B cell (primary cell): ENCODE results near the gene UBE2L5. TPM values are rescaled to one million over a fixed set of nuclear protein-coding genes. Genes with fewer than 3 reads are reported as not detected.

Experiments
- ATAC-seq: fragments of 200-7000 bp; cut with Tn5 transposase; one replicate; pipeline ENCODE4 v1.10.0; 2021; ENCODE audit warnings: low read depth, mild to moderate bottlenecking, moderate number of reproducible peaks, moderate library complexity
- CTCF ChIA-PET: fragments of 350-600 bp; sonication (Branson Sonifier 250); formaldehyde crosslinking; loops from one replicate; lab custom pipeline; 2021; ENCODE audit warnings: antibody characterized with exemption, inconsistent platforms; lab: Charles Lee
- POLR2A ChIA-PET: fragments of 350-600 bp; sonication (Branson Sonifier 250); formaldehyde crosslinking; loops from one replicate; lab custom pipeline; 2021; ENCODE audit warnings: antibody characterized with exemption; lab: Charles Lee
- DNase-seq: peaks from one replicate; pipeline ENCODE4 v3.0.0; 2013
- H2AFZ ChIP-seq: 2 replicates; pipeline ENCODE4 v1.6.1; 2012; ENCODE audit warnings: mild to moderate bottlenecking, low read depth, low read length; ENCODE audit not compliant: insufficient read depth, poor library complexity, severe bottlenecking
- H3K27ac ChIP-seq, 2 donors: 1 replicate in 1 of 2; 2 replicates in 1 of 2; pipeline ENCODE4 v1.5.1; 2012 to 2013; ENCODE audit warnings: low read length in 2 of 2, mild to moderate bottlenecking in 2 of 2, moderate library complexity in 1 of 2
- H3K27me3 ChIP-seq, 4 experiments: fragments of 200-600 bp in 1 of 4; sonication (generic) in 1 of 4; replicated peaks in 1 of 4; 1 replicate in 2 of 4; 2 replicates in 2 of 4; pipeline versions ENCODE4 v1.6.1 to v1.7.0; 2013 to 2016; ENCODE audit warnings: low read length in 3 of 4, mild to moderate bottlenecking in 2 of 4, mixed read lengths in 1 of 4, moderate library complexity in 1 of 4; ENCODE audit not compliant: insufficient read depth in 4 of 4, control insufficient read depth in 3 of 4; ENCODE audit errors: control extremely low read depth in 1 of 4
- H3K36me3 ChIP-seq, 2 experiments: replicated peaks in 1 of 2; 1 replicate in 1 of 2; 2 replicates in 1 of 2; pipeline versions ENCODE4 v1.6.1 to v1.7.1; 2013; ENCODE audit warnings: low read length in 1 of 2; ENCODE audit not compliant: insufficient read depth in 2 of 2, control insufficient read depth in 1 of 2; ENCODE audit errors: control extremely low read depth in 1 of 2, extremely low read depth in 1 of 2
- H3K4me1 ChIP-seq, 2 donors: fragments of 200-600 bp in 1 of 2; sonication (generic) in 1 of 2; 1 replicate in 1 of 2; 2 replicates in 1 of 2; pipeline versions ENCODE4 v1.5.1 to v1.6.1; 2013 to 2017; ENCODE audit warnings: low read length in 2 of 2; ENCODE audit not compliant: control insufficient read depth in 2 of 2, insufficient read depth in 2 of 2
- H3K4me2 ChIP-seq: replicated peaks from 2 replicates; pipeline ENCODE3; 2012; ENCODE audit warnings: mild to moderate bottlenecking, low read depth, low read length; ENCODE audit not compliant: poor library complexity, severe bottlenecking
- H3K4me3 ChIP-seq, 5 experiments: fragments of 200-600 bp in 1 of 5; sonication (generic) in 1 of 5; 1 replicate in 3 of 5; 2 replicates in 2 of 5; pipeline versions ENCODE4 v1.5.1 to v1.7.0; 2011 to 2016; ENCODE audit warnings: low read length in 4 of 5, mild to moderate bottlenecking in 4 of 5, low read depth in 2 of 5, control low read depth in 1 of 5, moderate library complexity in 1 of 5; ENCODE audit not compliant: insufficient read depth in 1 of 5; ENCODE audit errors: control extremely low read depth in 1 of 5, extremely low read depth in 1 of 5
- H3K79me2 ChIP-seq: fragments of 200-600 bp; sonication (generic); one replicate; pipeline ENCODE4 v1.6.0; 2016; ENCODE audit warnings: low read length; ENCODE audit not compliant: control insufficient read depth, insufficient read depth
- H3K9ac ChIP-seq: fragments of 200-600 bp; sonication (generic); 2 replicates; pipeline ENCODE4 v1.6.1; 2017; ENCODE audit warnings: mild to moderate bottlenecking, low read length, moderate library complexity
- H3K9me3 ChIP-seq, 3 donors: one replicate each; pipeline versions ENCODE4 v1.6.1 to v1.7.1; 2013; ENCODE audit warnings: low read length in 2 of 3; ENCODE audit not compliant: control insufficient read depth in 2 of 3, insufficient read depth in 1 of 3; ENCODE audit errors: control extremely low read depth in 1 of 3
- H4K20me1 ChIP-seq: 2 replicates; pipeline ENCODE4 v1.6.0; 2012; ENCODE audit warnings: mild to moderate bottlenecking, low read length; ENCODE audit not compliant: insufficient read depth, control insufficient read depth, poor library complexity, severe bottlenecking
- H3K27ac Mint-ChIP-seq: one replicate; pipeline ENCODE4 v1.8.0; 2021; ENCODE audit warnings: mixed read lengths
- H3K27me3 Mint-ChIP-seq: one replicate; pipeline ENCODE4 v1.8.0; 2021; ENCODE audit warnings: mixed read lengths
- H3K4me1 Mint-ChIP-seq: one replicate; pipeline ENCODE4 v1.8.0; 2021; ENCODE audit warnings: mixed read lengths
- H3K4me3 Mint-ChIP-seq: one replicate; pipeline ENCODE4 v1.8.0; 2021; ENCODE audit warnings: mixed read lengths
- H3K9me3 Mint-ChIP-seq: one replicate; pipeline ENCODE4 v1.8.0; 2022; ENCODE audit warnings: mixed read lengths; ENCODE audit not compliant: insufficient read depth
- EZH2 ChIP-seq: IDR thresholded peaks from 2 replicates; pipeline ENCODE4 v1.6.1; 2012; ENCODE audit warnings: borderline replicate concordance, low read depth, mild to moderate bottlenecking, moderate library complexity, low read length; ENCODE audit not compliant: insufficient read depth, poor library complexity, severe bottlenecking
- WGBS: methylation state at CpG from one replicate; pipeline ENCODE4 v1.1.5; 2013; ENCODE audit warnings: missing lambda C conversion rate; ENCODE audit not compliant: insufficient coverage; 5-methylcytosine and 5-hydroxymethylcytosine counted together
- intact Hi-C: fragments of 100-400 bp; cut with micrococcal nuclease; formaldehyde crosslinking; loops from one replicate; pipeline ENCODE4 v1.10.0; 2022
- polyA plus RNA-seq: library from polyadenylated mRNA; depleted of rRNA; stranded (reverse); fragments of >200 nt; gene quantifications from 2 replicates; pipeline ENCODE4 v1.2.3, GENCODE V29; 2012
- total RNA-seq, 2 donors: library from RNA; stranded (reverse); fragments of 120-200 nt in 1 of 2; gene quantifications; 1 replicate in 1 of 2; 2 replicates in 1 of 2; pipeline versions ENCODE4 v1.2.3 to v1.2.4, GENCODE V29; 2013 to 2022
- TF ChIP-seq, protein P1 (sequence below): fragments of 200-600 bp; IDR thresholded peaks from one replicate; pipeline ENCODE4 v1.8.0; 2022; ENCODE audit warnings: antibody characterized with exemption, mild to moderate bottlenecking

Gene UBE2L5
- total and polyA plus RNA-seq, 2 donors (not counting 1 experiment from before 2014, with no cell fraction given): 0.16 to 0.57 TPM

- Mint-ChIP-seq H3K4me1 (peaks cover 24% of the 10 kb centered on the region), H3K9me3 (no peaks in the 10 kb centered on the region), H3K27me3 (no peaks in the 10 kb centered on the region), H3K27ac (peak overlapping the region; percentile 99), H3K4me3 (peak overlapping the region; percentile 98)
- peak overlapping the region; percentile 92 for H3K27ac ChIP-seq
- H3K36me3 ChIP-seq: no peaks in the 10 kb centered on the region
- no peaks in the 10 kb centered on the region for H3K9me3 ChIP-seq
- H3K4me3 ChIP-seq: peak overlapping the region; percentile 62 to 96 (median 77)
- peak; percentile 86 for DNase-seq
- peak; percentile 79 for ATAC-seq
- H3K4me2 ChIP-seq: peak overlapping the region; percentile 84
- intact Hi-C loops: loop anchor here (1.0 to 2.0 kb wide), 7 partner anchors 13 to 69 kb away; partner anchors contain the start of gene HMGB1
- CTCF ChIA-PET: interaction anchor here (0.6 to 6.5 kb wide), 14 partner anchors 10 to 263 kb away, joined by 3 to 70 read pairs (median 4); no protein-coding TSS in a partner anchor
- no peaks in the 10 kb centered on the region for H3K27me3 ChIP-seq
- H4K20me1 ChIP-seq: no peaks in the 10 kb centered on the region
- H3K79me2 ChIP-seq: no peaks in the 10 kb centered on the region
- H3K4me1 ChIP-seq: peaks cover 10 to 15% of the 10 kb centered on the region in 2 donors
- peak overlapping the region; percentile 78 for H3K9ac ChIP-seq
- peak overlapping the region; percentile 88 for H2AFZ ChIP-seq
- 6% methylated on average over 5 of the region's 19 CpGs for WGBS
- TF ChIP-seq, protein P1, sequence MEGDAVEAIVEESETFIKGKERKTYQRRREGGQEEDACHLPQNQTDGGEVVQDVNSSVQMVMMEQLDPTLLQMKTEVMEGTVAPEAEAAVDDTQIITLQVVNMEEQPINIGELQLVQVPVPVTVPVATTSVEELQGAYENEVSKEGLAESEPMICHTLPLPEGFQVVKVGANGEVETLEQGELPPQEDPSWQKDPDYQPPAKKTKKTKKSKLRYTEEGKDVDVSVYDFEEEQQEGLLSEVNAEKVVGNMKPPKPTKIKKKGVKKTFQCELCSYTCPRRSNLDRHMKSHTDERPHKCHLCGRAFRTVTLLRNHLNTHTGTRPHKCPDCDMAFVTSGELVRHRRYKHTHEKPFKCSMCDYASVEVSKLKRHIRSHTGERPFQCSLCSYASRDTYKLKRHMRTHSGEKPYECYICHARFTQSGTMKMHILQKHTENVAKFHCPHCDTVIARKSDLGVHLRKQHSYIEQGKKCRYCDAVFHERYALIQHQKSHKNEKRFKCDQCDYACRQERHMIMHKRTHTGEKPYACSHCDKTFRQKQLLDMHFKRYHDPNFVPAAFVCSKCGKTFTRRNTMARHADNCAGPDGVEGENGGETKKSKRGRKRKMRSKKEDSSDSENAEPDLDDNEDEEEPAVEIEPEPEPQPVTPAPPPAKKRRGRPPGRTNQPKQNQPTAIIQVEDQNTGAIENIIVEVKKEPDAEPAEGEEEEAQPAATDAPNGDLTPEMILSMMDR: no peak
- TF ChIP-seq EZH2: no peak
- POLR2A ChIA-PET: interaction anchor here (0.8 to 4.3 kb wide), 11 partner anchors 11 to 88 kb away, joined by 3 to 36 read pairs (median 6); partner anchors contain the start of genes KATNAL1 and UBE2L5
Observed at GRCh38 chr13:30395192-30396158, 26.8 kb upstream of the UBE2L5 start.
